ENCODE data around the gene HOXD4.

HOXD4 gene

DNA sequence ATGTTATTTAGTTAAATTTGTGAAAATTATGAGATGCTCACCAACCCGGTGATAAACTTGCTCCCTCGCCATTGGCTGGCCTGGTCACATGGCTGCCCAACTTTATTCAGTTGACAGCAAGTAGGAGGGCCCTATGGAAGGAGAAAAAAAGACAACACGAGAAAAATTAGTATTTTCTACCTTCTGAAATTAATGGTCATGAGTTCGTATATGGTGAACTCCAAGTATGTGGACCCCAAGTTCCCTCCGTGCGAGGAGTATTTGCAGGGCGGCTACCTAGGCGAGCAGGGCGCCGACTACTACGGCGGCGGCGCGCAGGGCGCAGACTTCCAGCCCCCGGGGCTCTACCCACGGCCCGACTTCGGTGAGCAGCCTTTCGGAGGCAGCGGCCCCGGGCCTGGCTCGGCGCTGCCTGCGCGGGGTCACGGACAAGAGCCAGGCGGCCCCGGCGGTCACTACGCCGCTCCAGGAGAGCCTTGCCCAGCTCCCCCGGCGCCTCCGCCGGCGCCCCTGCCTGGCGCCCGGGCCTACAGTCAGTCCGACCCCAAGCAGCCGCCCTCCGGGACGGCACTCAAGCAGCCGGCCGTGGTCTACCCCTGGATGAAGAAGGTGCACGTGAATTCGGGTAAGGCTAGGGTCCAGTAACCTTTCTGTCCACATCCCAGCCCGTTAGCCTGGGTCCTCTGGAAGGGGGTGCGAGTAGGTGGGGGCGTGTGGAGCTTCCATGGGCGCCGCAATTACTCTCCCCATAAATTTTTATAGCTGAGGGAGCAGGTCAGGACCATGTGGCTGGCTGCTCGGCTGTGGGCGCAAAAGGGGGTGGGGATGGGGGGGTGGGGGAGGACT lies at the start of gene HOXD4:
TSS of gene HOXD4 (plus strand) at position 109 of the 846 bp plus-strand sequence. CDS start at position 193, 84 bp downstream.
- DNase-seq (ENCODE audit: low spot score): no peak

DNA sequence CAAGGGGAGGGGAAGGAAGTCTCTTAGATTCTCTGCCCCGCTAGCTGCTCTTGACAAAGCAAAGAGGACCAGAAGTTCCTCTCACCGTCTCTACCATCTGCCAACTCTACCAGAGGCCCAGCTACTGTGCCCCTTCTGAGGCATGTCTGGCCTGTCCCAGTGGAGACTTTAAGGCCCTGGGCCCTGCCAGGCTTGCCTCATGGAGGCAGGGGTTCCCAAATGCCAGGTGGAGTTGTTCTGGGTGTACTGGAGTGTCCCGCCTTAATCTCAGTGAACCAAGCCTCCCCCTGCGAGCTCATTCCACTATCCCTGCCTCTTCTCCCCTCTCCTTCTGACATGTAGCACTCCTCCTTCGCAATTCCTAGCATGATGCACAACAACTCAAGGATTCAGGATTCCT lies 49.5 kb upstream of the HOXD4 start:
- no peak for DNase-seq (ENCODE audit: low spot score)

GRCh38 chr2:176102309-176102866 lies 49.0 kb upstream of the HOXD4 start:
- DNase-seq (ENCODE audit: low spot score): no peak

GRCh38 chr2:176103194-176103593 lies 48.2 kb upstream of the HOXD4 start:
- DNase-seq (ENCODE audit: low spot score): no peak

- DNase-seq (ENCODE audit: low spot score): no peak
Observed at GRCh38 chr2:176103742-176104315, 47.5 kb upstream of the HOXD4 start.

DNA sequence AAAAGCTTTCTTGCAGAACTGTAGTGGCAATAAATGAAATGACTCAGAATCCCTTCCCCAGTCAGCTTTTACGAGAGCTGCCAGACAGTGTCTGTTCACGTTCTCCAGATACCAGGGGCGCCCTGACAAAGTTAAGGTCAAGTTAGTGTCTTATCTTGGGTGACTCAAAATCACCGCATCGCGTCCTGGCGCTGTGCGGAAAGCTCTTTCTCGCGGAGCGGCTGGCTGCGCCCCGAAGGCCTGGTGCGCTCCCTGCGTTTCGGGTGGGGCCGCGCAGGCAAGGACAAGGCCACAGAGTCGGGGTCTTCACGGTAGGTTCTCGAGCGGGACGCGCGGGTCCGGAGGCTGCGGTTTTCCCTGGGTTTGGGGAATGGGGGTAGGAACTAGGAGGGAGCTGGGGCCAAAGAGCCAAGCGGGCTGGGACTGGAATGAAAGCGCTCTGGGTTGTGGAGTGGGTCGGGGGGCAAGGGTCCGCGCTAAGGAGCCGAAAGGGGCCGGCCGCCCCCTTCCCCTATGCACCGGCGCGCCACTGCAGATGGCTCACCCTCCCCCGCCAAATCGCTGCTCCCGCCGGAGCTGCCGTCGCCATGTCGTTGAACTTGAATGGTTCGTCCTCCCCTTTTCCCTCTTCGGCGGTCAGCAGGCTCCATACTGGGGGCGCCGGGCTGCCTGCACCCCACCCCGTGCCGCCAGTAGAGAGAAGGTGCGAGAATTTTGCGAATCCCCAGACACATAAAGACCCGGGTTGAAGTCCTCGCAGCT lies 46.9 kb upstream of the HOXD4 start:
- no peak for DNase-seq (ENCODE audit: low spot score)

- DNase-seq (ENCODE audit: low spot score): no peak
Observed at GRCh38 chr2:176105078-176105729, 46.1 kb upstream of the HOXD4 start.

- no peak for DNase-seq (ENCODE audit: low spot score)
Observed at GRCh38 chr2:176105730-176106580, 45.4 kb upstream of the HOXD4 start.

- DNase-seq (ENCODE audit: low spot score): no peak
Observed at GRCh38 chr2:176106581-176107539, 44.5 kb upstream of the HOXD4 start, which contains the start of gene HOXD11. TSS of gene HOXD11 (plus strand) at chr2:176107280. CDS start at chr2:176107356, 76 bp downstream.

GRCh38 chr2:176107731-176108181 lies 43.6 kb upstream of the HOXD4 start:
- DNase-seq (ENCODE audit: low spot score): no peak

- DNase-seq (ENCODE audit: low spot score): no peak
Observed at GRCh38 chr2:176109192-176109901, 42.0 kb upstream of the HOXD4 start.

- DNase-seq (ENCODE audit: low spot score): no peak
Observed at GRCh38 chr2:176109946-176110345, 41.4 kb upstream of the HOXD4 start.

- DNase-seq (ENCODE audit: low spot score): no peak
Observed at GRCh38 chr2:176110415-176111308, 40.7 kb upstream of the HOXD4 start.

- DNase-seq (ENCODE audit: low spot score): no peak
Observed at GRCh38 chr2:176111309-176111663, 40.1 kb upstream of the HOXD4 start.

DNA sequence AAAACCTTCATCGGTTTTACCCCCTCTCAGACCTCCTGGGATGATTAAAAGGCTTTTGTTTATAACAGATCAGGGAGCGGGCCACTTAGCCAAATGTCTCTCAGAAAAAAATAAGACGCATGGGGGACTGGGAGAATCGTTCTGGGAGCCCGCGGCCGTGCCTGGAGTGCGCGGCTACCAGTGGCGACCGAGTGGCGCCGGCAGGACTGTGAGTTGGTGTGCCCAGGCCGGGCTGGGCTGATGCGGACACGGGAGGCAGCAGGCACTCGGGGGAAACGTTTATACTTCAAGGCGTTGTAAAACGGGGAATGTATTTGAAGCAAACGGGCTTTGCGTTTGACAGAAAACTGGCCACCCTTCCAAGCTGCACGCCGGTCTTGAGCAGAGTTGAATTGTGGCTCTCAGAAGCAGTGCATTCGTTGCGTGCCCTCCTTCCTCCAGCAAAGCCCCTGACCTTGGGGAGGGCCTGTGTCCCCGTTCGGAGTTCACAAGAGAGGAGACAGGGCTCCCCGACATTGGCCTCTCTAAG lies 39.4 kb upstream of the HOXD4 start:
- no peak for DNase-seq (ENCODE audit: low spot score)

GRCh38 chr2:176112375-176113302 lies 38.7 kb upstream of the HOXD4 start:
- no peak for DNase-seq (ENCODE audit: low spot score)
